Stimulated activated CD8-positive, alpha-beta memory T cell treated with anti-CD3 and anti-CD28 coated beads, Interleukin-12 subunit alpha, Interleukin-12 subunit beta, amount 100 ng/mL, for 4 hours (primary cell): ENCODE data around the gene CASKIN1.

ENCODE experiments used
- DNase-seq: peaks from one replicate; pipeline ENCODE4 v3.0.0-alpha.2; 2020; ENCODE audit warnings: low read depth

The CASKIN1 gene

GRCh38 chr16:2173916-2174315 lies 22.5 kb downstream of the CASKIN1 start:
- no peak for DNase-seq

GRCh38 chr16:2173366-2173765 lies 23.0 kb downstream of the CASKIN1 start:
- DNase-seq: no peak

GRCh38 chr16:2172688-2173335 lies 23.6 kb downstream of the CASKIN1 start:
- no peak for DNase-seq

GRCh38 chr16:2171601-2172178 lies 24.7 kb downstream of the CASKIN1 start:
- no peak for DNase-seq

GRCh38 chr16:2170587-2171435 lies 25.6 kb downstream of the CASKIN1 start:
- DNase-seq: no peak

GRCh38 chr16:2170080-2170479 lies 26.3 kb downstream of the CASKIN1 start:
- DNase-seq: no peak

GRCh38 chr16:2167068-2167638 lies 29.3 kb downstream of the CASKIN1 start:
- no peak for DNase-seq

GRCh38 chr16:2166263-2167067 lies 29.9 kb downstream of the CASKIN1 start:
- no peak for DNase-seq

GRCh38 chr16:2165861-2166260 lies 30.5 kb downstream of the CASKIN1 start:
- DNase-seq: no peak

GRCh38 chr16:2163211-2163881 lies 33.1 kb downstream of the CASKIN1 start:
- DNase-seq: no peak

- DNase-seq: no peak
Observed at GRCh38 chr16:2162676-2163118, 33.7 kb downstream of the CASKIN1 start.

GRCh38 chr16:2161911-2162310 lies 34.5 kb downstream of the CASKIN1 start:
- no peak for DNase-seq

- no peak for DNase-seq
Observed at GRCh38 chr16:2160915-2161551, 35.4 kb downstream of the CASKIN1 start.

- no peak for DNase-seq
Observed at GRCh38 chr16:2159175-2159838, 37.1 kb downstream of the CASKIN1 start.

GRCh38 chr16:2158262-2158638 lies 38.2 kb downstream of the CASKIN1 start:
- no peak for DNase-seq

GRCh38 chr16:2157480-2158261 lies 38.7 kb downstream of the CASKIN1 start:
- no peak for DNase-seq

GRCh38 chr16:2156849-2157224 lies 39.6 kb downstream of the CASKIN1 start:
- DNase-seq: no peak

- DNase-seq: no peak
Observed at GRCh38 chr16:2155977-2156848, 40.2 kb downstream of the CASKIN1 start.
